Activated CD4-positive, alpha-beta T cell treated with anti-CD3 and anti-CD28 coated beads, Interleukin-2, Interleukin-4, amounts not matched to agents 100 ng/mL and 50 ng/mL, durations not matched to agents 16 hours and 8 hours (primary cell): ENCODE measurements around the gene MYH11.
A peak's percentile ranks its signal among the peaks of the same experiment; 100 is the strongest.

ENCODE experiments used
- DNase-seq: peaks from one replicate; pipeline ENCODE4 v3.0.0-alpha.2; 2020; ENCODE audit warnings: low spot score

MYH11 gene

DNA sequence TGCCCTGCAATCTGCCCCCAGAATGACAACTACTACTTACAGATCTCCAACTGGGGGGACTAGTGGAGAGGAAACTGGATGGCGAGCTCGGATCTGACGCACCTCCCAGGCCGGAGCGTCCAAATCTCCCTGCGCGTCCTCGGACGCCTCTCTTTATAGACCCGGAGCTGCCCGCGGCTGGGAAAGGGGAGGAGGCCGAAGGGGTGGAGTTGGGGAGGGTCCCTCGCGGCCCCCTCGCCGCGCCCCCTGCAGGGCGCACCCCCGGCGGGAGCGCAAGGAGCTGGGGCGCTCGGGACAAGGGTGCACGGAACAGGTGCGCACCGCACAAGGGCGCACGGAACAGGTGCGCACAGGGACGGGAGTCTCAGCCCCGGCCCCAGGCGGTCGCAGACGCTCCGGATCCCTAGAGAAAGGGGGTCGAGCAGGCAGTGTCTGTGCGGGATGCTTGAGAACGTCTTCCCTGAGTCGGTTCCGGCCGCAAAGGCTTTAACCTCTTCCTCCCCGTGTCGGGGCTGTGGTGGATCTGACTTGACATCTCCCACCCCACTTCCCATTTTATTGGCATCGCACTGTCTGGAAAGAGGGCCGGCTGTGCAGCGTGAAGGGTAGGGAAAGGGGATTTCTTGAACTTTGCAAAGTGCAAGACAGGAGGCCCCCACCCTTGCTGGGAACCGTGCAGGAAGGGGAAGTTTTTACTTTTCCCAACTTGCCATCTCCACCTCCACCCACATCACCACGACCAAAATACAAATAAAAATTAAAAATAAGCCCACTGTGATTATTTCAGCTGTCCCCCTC, at the start of gene MYH11:
Gene MYH11, minus strand, starts transcription at position 128 of the 798 bp plus-strand sequence. CDS start 18,776 bp downstream, outside the sequence.
- no peak for DNase-seq

DNA sequence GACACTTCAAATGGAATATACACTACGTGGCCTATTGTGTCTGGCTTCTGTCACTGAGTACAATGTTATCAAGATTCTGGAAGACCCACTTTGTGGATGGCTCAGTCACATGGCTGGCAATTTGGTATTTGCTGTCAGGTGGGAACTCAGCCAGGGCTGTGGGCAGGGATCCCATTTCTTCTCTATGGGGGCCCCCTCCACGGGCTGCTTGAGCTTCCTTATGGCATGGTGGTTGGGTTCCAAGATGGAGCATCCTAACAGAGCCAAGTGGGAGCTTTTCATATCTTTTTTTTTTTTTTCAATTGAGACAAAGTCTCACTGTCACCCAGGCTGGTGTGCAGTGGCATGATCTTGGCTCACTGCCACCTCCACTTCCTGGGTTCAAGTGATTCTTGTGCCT, 49.6 kb upstream of the MYH11 start:
- DNase-seq: no peak

DNA sequence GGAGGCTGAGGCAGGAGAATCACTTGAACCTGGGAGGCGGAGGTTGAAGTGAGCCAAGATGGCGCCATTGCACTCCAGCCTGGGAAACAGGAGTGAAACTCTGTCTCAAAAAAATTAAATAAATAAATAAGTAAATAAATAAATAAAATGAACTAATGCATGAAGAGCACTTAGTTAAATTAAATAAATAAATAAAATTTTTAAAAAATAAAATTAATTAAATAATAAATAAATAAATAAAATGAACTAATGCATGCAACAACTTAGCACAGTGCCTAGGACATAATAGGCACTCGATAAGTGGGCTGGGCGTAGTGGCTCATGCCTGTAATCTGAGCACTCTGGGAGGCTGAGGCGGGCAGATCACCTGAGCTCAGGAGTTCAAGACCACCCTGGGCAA, 47.1 kb upstream of the MYH11 start:
- DNase-seq: no peak

DNA sequence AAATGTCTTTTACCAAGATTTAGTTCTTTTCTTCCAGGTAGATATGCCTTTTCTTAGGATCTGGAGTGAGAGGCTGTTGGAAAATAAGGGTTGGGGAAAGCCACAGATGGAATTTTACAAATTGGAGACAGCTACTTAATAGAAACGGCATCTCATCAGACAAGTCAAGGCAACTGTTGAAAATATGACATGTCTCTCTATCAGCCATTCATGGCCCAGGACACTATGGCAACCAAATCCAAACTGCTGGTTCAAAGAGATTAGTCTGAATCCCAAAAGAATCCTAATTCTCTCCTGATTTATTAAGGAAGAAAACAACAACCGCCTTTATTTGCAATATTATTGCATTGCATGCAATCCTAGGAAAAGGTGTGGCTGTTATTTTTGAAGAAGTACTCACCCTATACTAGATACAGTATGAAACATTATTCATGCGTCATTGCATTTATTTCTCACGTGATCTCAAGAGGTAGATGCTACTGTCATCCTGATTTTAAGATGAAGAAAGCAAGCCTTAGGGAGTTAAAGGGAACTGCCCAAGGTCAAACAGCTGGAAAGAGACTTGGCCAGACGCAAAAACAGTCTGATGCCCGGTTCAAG, 44.2 kb upstream of the MYH11 start:
- DNase-seq: no peak

DNA sequence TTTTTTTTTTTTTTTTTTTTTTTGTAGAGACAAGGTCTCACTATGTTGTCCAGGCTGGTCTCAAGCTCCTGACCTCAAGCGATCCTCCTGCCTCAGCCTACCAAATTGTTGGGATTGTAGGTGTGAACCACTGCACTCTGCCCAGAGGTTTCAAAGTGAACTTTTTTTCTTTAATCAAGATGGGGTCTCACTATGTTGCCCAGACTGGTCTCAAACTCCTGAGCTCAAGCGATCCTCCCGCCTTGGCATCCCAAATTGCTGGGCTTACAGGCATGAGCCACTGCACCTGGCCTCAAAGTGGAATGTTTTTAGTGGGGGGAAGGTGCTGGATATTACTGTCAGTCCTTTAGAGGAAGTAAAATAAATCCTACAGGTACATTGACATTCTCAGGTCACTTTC, 43.5 kb upstream of the MYH11 start:
- no peak for DNase-seq

DNA sequence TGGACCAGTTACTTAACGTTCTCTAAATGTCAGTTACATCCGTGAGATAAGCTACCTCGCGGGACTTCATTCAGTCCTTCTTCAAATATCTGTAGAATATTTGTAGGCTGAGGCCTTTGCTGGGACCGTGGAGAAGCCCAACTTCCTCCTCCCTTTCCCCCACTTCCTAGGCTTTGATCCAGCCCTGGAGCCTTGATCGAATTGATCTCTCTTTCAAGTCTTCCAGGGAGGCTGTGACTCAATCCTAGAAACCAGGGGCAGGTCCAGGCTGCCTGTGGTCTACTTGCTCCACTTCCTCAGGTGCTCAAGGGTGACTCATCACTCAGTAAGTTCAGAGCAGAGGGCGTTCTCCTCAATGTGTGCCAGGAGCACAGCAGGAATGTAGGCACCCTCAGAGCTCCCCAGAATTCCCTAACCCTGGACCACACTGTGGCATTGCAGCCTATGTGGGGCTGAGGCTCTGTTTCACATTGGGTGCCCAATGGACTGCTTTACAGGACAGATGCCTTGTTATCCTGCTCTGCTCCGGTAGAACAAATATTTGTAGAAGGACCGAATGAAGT, 42.8 kb upstream of the MYH11 start:
- DNase-seq: peak; percentile 87

DNA sequence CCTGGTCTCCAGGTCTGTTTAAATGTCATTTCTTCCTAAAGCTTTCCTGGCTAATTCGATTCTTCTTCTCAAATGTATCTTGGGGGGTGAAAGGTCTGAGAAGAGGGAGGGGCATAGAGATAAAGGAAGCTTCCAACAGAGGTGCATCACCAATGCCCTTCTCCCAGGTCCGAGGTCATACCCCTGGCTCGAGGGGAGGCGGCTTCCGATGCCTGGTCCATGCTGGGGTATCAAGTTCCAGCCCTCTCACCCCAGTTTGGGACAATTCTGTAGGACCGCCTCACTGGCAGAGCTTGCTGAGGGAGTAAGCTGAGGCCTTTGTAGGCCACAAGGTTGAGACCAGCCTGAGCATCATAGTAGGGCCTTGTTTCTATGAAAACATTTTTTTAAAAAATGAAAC, 41.8 kb upstream of the MYH11 start:
- no peak for DNase-seq

DNA sequence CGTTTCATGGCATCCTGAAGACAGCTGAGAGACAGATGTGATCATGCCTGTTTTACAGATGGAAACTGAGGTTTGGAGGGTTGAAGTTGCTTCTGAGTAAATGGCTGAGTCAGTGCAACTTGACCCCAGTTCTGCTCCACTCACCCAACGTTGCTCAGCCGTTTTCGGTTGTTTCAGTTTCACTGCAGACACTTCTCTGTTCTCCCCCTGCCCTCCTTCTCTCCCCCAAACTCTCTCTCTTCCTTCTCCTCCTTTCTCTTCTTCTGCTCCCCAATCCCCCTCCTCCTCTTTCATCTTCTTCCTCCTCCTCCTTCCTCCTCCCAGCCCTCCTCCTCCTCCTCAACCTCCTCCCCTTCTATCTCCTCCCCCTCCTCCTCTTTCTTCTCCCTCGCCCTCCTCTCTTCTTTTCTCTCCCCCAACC, 41.0 kb upstream of the MYH11 start:
- peak; percentile 85 for DNase-seq

DNA sequence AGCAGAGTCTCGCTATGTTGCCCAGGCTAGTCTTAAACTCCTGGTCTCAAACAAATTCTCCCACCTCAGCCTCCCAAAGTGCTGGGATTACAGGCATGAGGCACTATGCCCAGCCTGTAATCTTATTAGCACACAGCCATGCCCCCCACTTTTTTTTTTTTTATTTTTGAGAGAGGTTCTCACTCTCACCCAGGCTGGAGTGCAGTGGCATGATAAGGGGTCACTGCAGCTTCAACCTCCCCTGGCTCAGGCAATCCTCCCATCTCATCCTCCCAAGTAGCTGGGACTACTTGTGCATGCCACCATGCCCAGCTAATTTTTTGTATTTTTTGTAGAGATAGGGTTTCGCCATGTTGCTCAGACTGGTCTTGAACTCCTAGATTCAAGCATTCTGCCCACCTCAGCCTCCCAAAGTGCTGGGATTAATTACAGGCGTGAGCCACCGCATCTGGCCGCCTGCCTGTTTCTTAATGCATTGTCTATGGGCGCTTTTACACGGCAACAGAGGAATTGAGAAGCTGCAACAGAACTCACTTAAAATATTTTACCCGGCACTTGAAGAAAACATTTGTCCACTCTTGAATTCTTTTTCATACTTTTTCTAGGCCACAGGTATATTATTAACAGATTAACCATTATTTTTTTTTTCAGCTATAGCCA, 40.4 kb upstream of the MYH11 start:
- DNase-seq: no peak

DNA sequence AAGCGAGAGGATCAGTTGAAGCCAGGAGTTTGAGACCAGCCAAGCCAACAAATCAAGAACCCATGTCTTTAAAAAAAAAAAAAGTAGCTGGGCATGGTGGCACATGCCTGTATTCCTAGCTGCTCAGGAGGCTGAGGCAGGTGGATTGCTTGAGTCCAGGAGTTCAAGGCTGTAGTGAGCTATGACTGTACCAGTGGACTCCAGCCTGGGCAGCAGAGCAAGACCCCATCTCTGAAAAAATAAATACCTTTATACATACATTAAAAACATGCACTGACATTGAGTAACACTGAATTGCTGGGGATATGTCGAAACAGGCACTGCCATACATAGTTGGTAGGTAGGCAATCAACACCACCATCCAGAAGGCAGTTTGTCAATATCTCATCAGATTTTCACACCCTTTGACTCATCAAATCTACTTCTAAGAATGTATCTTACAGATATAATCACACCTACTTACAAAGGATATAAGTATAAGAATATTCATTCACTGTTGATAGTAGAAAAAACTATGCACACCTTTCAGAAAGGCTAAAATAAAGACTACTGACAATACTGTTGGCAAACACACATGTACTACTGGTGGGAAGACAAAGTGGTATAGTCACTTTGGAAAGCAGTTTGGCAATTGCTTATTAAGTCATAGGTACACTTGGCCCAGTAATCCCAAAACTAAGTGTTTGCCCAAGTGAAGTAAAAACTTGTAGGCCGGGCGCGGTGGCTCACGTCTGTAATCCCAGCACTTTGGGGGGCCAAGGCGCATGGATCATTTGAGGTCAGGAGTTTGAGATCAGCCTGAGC, 37.9 kb upstream of the MYH11 start:
- DNase-seq: peak; percentile 52

DNA sequence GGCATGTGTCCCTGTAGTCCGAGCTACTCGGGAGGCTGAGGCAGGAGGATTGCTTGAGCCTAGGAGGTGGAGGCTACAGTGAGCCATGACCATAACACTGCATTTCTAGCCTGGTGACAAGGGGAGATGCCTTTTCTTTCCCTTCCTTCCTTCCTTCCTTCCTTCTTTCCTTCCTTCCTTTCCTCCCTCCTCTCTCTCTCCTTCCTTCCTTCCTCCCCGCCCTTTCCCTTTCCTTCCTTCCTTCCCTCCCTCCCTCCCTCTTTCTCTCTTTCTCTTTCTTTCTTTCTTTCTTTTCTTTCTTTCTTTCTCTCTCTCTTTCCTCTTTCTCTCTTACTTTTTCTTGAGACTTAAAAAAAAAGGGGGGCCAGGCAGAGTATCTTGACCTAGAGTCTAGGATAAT, 34.7 kb upstream of the MYH11 start:
- DNase-seq: no peak

DNA sequence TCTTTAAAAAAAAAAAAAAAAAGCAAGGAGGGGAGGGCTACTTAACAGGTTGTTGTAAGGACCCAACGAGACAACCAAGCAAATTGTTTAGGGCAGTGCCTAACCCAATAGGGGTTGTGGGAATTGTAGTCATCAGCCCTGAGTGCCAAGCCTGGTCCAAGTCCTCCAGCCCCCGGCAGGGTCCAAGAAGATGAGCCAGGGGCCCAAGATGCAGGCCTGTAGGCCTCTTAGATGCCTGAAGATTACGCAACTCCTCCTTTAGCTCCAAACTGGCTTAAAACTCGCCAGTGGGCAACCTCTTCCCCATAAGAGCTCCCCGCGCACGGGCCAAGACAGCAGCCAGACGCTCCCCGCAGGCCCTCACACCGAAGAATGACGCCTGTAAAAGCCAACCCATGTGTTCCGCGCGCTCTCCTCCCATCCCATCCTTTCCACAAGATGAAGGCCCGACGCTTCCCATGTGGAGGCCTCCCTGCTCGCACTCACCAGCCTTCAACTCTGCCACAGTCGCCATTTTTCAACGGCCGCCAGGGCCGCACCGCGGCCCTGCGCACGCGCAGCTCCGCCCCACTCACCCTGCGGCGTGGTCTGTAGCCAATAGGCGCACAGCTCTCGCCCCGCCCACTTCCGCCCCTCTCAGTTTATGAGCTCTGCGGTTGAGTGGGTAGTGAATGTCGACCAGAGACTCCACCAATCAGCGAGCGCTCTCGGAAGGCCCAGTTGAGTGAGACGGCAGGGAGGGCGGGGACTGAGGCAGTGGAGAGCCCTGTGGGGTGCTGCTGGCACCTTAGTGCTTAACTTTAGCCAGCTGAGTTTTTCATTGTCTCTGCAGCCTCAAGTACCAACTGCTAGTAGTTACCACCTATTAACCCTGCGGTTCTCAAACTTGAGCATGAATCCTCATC, 31.5 kb upstream of the MYH11 start, which contains the start of gene CEP20:
Gene CEP20, minus strand, starts transcription at position 532 of the 905 bp plus-strand sequence. Its CDS starts 18 bp downstream, at position 514.
- DNase-seq: peak; percentile 100

DNA sequence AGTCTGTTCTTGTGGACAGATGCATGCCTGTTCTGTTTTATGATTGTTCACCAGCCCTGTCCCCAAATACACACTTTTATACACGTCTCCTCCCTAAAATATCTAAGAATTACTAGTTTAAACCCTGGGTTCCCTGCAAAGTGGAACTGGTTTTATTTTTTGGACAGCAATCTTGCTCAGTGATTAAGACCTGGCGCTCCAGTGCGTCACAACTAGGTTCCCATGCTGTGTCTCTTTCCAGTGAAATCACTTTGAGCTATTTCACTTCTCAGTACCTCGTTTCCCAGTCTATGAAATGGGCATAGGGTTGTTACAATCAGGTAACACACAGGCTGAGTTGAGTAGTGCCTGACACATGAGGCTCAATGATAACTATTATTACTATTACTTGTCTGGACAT, 30.5 kb upstream of the MYH11 start:
- DNase-seq: no peak

DNA sequence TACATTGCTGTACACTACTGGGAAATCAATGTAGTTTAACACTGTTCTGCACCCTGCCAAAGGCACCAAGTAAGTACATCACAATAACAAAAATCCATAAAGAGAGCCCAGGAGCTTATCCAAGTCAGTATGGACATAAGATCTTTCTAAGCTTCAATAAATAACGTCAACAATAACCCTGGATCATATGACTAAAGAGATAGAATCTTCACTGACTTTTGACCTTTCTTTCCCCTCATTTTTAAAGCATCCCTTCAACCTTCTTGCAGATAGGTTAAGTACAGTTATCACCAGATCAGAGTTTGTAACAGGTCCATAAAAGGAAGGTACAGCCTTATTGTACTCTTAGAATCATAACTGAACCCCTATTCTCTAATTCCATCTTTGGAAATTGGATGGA, 29.2 kb upstream of the MYH11 start:
- no peak for DNase-seq

DNA sequence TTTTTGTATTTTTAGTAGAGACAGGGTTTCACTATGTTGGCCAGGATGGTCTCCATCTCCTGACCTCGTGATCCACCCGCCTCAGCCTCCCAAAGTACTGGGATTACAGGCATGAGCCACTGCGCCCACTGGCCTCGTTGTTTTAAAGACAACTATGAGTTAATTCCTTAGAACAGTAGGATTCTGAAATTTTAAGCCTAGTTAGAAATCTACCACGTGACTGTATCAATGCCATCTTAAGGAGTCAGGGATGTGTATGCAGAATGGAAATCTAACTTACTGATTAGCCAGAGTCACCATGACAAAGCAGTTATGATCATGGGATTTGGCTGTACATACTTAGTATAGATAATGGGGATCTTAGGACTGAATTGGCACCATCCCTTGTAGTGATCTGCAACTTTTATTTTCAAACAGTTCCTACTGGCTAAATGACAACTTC, 28.8 kb upstream of the MYH11 start:
- DNase-seq: no peak

DNA sequence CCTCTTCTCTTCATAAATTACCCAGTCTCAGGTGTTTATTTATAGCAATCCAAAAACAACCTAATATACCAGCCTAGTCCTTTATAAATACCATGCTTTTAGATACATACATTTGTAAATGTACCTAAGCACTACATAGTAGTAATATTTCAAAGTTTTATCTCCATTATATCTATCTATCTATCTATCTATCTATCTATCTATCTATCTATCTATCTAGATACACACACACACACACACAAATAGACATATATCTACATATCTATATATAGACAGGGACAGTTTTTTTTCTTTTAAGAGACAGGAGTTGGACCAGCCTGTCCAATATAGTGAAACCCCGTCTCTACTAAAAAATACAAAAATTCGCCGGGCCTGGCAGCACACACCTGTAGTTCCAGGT, 25.7 kb upstream of the MYH11 start:
- no peak for DNase-seq

DNA sequence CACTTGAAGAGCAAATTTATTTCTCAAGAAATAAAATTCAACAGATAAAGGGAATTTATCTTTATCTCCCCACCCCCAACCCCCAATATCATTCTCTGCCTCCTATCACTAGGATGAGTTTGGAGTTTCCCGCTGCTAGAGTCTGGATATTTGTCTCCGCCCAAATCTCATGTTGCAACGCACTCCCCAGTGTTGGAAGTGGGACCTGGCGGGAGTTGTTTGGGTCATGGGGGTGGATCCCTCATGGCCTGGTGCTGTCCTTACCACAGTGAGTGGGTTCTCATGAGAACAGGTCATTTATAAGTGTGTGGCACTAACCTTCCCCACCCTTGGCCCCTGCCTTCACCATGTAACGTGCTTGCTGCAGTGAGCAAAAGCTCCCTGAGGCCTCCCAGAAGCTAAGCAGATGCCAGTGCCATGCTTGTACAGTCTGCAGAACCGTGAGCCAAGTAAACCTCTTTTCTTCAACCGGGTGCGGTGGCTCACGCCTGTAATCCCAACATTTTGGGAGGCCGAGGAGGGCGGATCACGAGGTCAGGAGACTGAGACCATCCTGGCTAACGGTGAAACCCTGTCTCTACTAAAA, 25.1 kb upstream of the MYH11 start:
- DNase-seq: no peak

DNA sequence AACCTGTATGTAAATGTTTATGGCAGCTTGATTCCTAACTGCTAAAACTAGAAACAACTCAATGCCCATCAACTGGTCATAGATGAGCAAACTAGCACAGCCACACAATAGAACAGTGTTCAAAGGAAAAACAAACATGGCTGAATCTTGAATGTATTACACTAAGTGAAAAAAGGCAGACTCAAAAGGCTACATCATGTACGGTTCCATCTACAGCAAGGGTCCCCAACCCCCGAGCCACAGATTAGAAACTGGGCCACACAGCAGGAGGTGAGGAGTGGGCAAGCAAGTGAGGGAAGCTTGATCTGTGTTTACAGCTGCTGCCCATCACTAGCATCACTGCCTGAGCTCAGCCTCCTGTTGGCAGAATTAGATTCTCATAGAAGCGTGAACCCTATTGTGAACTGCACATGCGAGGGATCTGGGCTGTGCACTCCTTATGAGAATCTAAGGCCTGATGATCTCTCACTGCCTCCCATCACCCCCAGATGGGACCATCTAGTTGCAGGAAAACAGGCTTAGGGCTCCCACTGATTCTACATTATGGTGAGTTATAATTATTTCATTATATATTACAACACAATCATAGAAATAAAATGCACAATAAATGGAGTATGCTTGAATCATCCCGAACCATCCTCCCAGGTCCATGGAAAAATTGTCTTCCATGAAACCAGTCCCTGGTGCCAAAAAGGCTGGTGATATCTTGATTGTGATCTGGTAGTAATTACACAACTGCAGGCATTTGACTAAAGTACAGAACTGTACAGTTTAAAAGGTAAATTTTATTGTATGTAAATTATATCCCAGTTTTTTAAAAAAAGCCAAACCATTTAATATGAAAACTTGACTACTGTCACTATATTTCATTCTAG, 23.8 kb upstream of the MYH11 start:
- no peak for DNase-seq

DNA sequence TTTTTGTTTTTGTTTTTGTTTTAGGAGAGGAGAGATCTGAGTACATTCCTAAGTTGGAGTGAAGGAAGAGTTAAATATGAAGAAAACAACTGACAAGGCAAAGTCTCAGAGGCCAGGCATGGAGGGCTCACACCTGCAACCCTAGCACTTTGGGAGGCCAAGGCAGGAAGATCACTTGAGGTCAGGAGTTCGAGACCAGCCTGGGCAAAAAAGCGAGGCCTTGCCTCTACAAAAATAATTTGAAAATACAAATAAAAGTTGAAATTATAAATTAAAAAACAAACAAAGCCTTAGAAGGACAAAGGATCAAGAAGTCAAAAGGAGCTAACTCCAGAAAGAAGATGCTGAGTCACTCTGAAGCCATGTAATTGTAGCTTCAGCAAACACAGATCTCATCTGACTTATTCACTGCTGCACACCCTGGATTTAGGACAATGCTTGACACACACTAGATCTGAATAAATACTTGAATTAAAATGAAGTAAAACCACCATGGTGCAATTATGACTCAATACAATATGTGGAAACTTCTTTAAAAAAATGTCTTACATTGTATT, 22.5 kb upstream of the MYH11 start:
- DNase-seq: peak; percentile 12
